ENCODE measurements around the gene MGP.

- TF ChIP-seq POLR2A (IDR thresholded peaks at IDR 0.05) (no peak), POLR2AphosphoS5 (IDR thresholded peaks at IDR 0.05) (no peak), EP300 (IDR thresholded peaks at IDR 0.05; ENCODE audit: low read depth) (no peak)
- TF ChIP-seq, protein P1, sequence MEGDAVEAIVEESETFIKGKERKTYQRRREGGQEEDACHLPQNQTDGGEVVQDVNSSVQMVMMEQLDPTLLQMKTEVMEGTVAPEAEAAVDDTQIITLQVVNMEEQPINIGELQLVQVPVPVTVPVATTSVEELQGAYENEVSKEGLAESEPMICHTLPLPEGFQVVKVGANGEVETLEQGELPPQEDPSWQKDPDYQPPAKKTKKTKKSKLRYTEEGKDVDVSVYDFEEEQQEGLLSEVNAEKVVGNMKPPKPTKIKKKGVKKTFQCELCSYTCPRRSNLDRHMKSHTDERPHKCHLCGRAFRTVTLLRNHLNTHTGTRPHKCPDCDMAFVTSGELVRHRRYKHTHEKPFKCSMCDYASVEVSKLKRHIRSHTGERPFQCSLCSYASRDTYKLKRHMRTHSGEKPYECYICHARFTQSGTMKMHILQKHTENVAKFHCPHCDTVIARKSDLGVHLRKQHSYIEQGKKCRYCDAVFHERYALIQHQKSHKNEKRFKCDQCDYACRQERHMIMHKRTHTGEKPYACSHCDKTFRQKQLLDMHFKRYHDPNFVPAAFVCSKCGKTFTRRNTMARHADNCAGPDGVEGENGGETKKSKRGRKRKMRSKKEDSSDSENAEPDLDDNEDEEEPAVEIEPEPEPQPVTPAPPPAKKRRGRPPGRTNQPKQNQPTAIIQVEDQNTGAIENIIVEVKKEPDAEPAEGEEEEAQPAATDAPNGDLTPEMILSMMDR (IDR thresholded peaks at IDR 0.05): no peak
Measured at GRCh38 chr12:14833336-14833735, 52.3 kb downstream of the MGP start.

All from transverse colon (tissue), 4 donors.